Right atrium auricular region (tissue), 2 donors: ENCODE results near the gene KPNA2. TPM values are rescaled to one million over a fixed set of nuclear protein-coding genes. Genes with fewer than 3 reads are reported as not detected.
"Not testable (repeated sequence)": the region's sequence is repeated elsewhere in the genome, so short reads cannot be mapped to it uniquely, and the experiment has no call there.

ENCODE experiments used
- DNase-seq: peaks from one replicate; pipeline ENCODE4 v3.0.0-alpha.2; 2019; ENCODE audit warnings: low spot score
- H3K27ac ChIP-seq, 2 donors: fragments of 200-600 bp; sonication (generic); 1 replicate in 1 of 2; 2 replicates in 1 of 2; pipeline ENCODE4 v1.5.1; 2016 to 2019
- H3K27me3 ChIP-seq, 2 donors: fragments of 200-600 bp; sonication (generic); one replicate each; pipeline versions ENCODE4 v1.5.1 to v1.6.0; 2017 to 2019
- H3K36me3 ChIP-seq: fragments of 200-600 bp; sonication (generic); one replicate; pipeline ENCODE4 v1.5.1; 2016
- H3K4me1 ChIP-seq, 2 donors: fragments of 200-600 bp; sonication (generic); one replicate each; pipeline versions ENCODE4 v1.5.1 to v1.6.0; 2017 to 2019
- H3K4me3 ChIP-seq, 2 donors: fragments of 200-600 bp; sonication (generic); 1 replicate in 1 of 2; 2 replicates in 1 of 2; pipeline ENCODE4 v1.5.1; 2017 to 2019; ENCODE audit warnings: mild to moderate bottlenecking in 1 of 2, moderate library complexity in 1 of 2
- H3K9me3 ChIP-seq, 2 donors: fragments of 200-600 bp; sonication (generic); one replicate each; pipeline ENCODE4 v1.5.1; 2019
- CTCF ChIP-seq, 2 donors: fragments of 200-600 bp; sonication (generic); IDR thresholded peaks; one replicate each; pipeline ENCODE4 v1.5.1; 2019; ENCODE audit warnings: antibody characterized with exemption in 2 of 2
- total RNA-seq, 2 donors: library from RNA; depleted of rRNA; stranded (reverse); fragments of >200 nt; gene quantifications; one replicate each; pipeline ENCODE4 v1.1.0, GENCODE V29; 2016

KPNA2 gene
- total RNA-seq, 2 donors from 2014 or later, result 17.9 to 19.2 TPM

DNA sequence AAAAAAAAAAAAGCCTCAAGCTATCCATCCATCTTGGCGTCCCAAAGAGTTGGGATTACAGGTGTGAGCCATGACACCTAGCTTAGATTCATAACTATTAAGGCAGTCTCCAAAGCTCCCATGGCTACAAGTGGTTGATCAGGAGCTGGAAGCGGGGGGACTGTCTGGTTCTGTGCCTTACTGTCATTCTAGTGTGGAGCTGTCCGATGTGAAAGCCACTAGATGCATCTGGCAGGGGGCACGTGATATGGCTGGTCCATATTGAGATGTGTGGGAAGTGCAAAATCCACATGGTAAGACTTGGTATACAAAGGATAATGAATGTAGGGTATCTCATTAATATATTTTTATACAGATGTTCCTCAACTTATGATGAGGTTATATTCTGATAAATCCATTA, 38.7 kb downstream of the KPNA2 start:
- DNase-seq, result no peak
- no peaks in the 10 kb centered on the region for H3K9me3 ChIP-seq
- H3K27ac ChIP-seq, result no peak overlapping the region
- H3K36me3 ChIP-seq, result no peaks in the 10 kb centered on the region
- no peaks in the 10 kb centered on the region for H3K4me1 ChIP-seq
- no peaks in the 10 kb centered on the region for H3K27me3 ChIP-seq
- H3K4me3 ChIP-seq, result no peak overlapping the region
- TF ChIP-seq CTCF (IDR thresholded peaks at IDR 0.05), result no peak

- not testable (repeated sequence) for H3K9me3 ChIP-seq, H3K4me1 ChIP-seq, H3K27ac ChIP-seq, H3K36me3 ChIP-seq, H3K27me3 ChIP-seq, H3K4me3 ChIP-seq, DNase-seq
These were observed 40.5 kb downstream of the KPNA2 start for GRCh38 chr17:68075953-68076607.

- DNase-seq, H3K4me3 ChIP-seq, H3K9me3 ChIP-seq, H3K4me1 ChIP-seq, H3K36me3 ChIP-seq, H3K27me3 ChIP-seq, H3K27ac ChIP-seq: not testable (repeated sequence)
These were observed 42.0 kb downstream of the KPNA2 start for GRCh38 chr17:68077498-68077897.

DNA sequence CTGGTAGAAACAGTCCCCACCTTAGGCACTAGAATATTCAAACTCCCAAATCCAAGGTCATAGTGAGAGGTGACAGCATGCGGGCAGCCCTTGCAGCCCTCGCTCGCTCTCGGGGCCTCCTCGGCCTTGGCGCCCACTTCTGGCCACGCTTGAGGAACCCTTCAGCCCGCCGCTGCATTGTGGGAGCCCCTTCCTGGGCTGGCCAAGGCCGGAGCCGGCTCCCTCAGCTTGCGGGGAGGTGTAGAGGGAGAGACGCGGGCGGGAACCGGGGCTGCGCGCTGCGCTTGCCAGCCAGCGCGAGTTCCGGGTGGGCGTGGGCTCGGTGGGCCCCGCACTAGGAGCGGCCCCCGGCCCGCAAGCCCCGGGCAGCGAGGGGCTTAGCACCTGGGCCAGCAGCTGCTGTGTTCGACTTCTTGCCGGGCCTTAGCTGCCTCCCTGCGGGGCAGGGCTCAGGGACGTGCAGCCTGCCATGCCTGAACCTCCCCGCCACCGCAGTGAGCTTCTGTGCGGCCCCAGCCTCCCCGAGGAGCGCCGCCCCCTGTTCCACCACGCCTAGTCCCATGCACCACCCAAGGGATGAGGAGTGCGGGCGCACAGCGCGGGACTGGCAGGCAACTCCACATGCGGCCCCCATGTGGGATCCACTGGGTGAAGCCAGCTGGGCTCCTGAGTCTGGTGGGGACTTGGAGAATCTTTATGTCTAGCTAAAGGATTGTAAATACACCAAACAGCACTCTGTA, 45.0 kb downstream of the KPNA2 start:
- H3K4me3 ChIP-seq, result no peak overlapping the region
- TF ChIP-seq CTCF (IDR thresholded peaks at IDR 0.05), result no peak
- no peaks in the 10 kb centered on the region for H3K27me3 ChIP-seq
- DNase-seq, result no peak
- no peak overlapping the region for H3K27ac ChIP-seq
- H3K4me1 ChIP-seq, result no peaks in the 10 kb centered on the region
- no peaks in the 10 kb centered on the region for H3K9me3 ChIP-seq
- H3K36me3 ChIP-seq, result no peaks in the 10 kb centered on the region

DNA sequence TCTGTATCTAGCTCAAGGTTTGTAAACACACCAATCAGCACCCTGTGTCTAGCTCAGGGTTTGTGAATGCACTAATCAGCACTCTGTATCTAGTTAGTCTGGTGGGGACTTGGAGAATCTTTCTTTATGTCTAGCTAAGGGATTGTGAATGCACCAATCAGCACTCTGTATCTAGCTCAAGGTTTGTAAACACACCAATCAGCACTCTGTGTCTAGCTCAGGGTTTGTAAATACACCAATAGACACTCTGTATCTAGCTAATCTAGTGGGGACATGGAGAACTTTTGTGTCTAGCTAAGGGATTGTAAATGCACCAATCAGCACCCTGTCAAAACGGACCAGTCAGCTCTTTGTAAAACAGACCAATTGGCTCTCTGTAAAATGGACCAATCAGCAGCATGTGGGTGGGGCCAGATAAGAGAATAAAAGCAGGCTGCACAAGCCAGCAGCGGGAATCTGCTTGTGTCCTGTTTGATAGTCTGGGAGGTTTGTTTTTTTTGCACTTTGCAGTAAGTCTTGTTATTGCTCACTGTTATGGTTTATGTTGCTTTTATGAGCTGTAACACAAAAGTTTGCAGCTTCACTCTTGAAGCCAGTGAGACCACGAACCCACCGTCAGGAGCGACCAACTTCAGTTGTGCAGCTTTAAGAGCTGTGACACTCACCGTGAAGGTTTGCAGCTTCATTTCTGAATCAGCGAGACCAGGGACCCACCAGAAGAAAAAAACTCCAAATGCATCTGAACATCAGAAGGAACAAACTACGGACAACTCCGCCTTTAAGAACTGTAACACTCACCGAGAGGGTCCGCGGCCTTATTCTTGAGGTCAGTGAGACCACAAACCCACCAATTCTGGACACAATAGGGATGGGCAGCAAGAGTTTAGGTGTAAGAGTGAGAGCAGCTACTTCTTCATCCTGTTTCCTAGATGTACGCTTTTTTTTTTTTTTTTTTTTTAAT, 46.0 kb downstream of the KPNA2 start:
- H3K4me1 ChIP-seq, DNase-seq: not testable (repeated sequence)

DNA sequence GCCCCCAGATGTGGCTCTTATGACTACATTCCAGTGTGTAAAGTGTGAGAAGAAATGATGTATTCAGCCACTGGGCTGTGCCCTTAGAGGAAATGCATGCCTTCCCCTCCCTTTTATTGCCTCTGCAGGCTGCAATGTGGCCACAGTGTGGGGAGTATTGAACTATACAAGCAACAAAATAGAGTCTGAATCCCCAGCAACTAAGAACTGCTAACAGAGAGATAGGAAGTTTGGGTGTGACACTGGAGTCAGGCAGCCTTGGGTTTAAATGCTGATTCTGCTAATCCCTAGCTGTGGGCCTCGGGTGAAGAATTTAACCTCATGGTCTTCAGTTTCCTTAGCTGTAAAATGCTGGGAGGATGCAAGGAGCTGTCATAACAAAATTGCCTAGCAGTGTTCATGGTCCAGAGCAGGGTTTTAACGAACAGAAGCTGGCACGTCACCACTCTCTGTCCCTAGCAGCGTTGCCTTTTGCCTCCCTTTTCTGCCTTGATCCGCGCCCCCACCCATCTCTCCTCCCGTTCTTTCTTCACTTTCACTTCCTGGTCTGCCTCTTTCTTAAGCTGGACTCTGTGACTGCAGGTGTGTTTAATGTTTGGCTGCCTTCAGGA, 50.3 kb downstream of the KPNA2 start:
- no peak overlapping the region for H3K27ac ChIP-seq
- H3K4me3 ChIP-seq, result no peak overlapping the region
- no peak for DNase-seq
- H3K9me3 ChIP-seq, result no peaks in the 10 kb centered on the region
- H3K36me3 ChIP-seq, result no peaks in the 10 kb centered on the region
- H3K4me1 ChIP-seq, result no peaks in the 10 kb centered on the region
- TF ChIP-seq CTCF (IDR thresholded peaks at IDR 0.05), result no peak
- H3K27me3 ChIP-seq, result no peaks in the 10 kb centered on the region

More for the DNA sequence above, 46.0 kb downstream of the KPNA2 start:
- H3K27ac ChIP-seq, H3K27me3 ChIP-seq, H3K4me3 ChIP-seq, H3K36me3 ChIP-seq, H3K9me3 ChIP-seq: not testable (repeated sequence)

DNA sequence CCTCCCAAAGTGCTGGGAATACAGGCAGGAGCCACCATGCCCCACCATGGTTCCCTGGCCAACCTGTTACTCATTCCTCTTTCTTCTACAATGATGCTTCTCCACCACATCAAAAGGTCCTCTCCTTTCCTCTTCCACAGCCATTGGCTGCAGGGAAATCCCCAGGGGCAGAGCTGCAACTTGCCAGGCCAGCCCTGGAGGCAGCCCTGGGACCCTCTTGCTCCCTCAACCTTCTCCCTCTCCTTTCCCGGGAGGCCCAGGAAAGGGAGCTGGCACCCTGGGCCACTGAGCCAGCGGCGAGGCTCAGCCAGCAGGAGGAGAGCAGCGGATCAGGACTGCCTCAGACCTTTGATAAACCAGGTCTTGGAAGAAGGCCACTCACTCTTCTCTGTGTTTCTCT, 51.1 kb downstream of the KPNA2 start:
- H3K27me3 ChIP-seq, H3K36me3 ChIP-seq, H3K4me1 ChIP-seq, DNase-seq, H3K4me3 ChIP-seq, H3K27ac ChIP-seq, H3K9me3 ChIP-seq: not testable (repeated sequence)

DNA sequence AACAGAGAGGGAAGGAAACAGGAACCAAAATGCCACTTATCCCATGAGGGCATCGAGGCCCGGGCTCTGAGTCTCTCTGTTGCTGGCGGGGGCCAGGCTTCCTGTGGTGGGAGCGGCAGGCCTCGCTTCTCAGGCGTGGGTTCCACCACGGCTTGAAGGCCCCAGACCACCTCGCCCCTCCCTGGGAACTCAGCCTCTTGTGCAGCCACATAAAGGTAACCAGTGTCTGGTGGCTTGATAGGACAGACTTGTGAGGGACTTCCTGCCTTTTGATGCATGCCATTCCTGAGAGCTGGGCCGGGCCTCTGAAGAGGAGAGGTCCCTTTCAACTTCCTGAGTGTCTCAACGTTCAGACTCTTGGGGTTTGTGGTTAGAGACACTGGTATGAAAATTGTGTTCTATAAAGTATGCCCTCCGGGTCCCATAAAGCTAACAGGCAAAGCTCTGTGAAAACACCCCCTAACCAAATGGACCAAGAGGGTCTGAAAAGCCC, 51.6 kb downstream of the KPNA2 start:
- not testable (repeated sequence) for H3K9me3 ChIP-seq, H3K27ac ChIP-seq, H3K27me3 ChIP-seq, H3K4me3 ChIP-seq, H3K4me1 ChIP-seq, H3K36me3 ChIP-seq, DNase-seq
